ENCODE data around the gene POTEH.
"Not testable (repeated sequence)": the region's sequence is repeated elsewhere in the genome, so short reads cannot be mapped to it uniquely, and the experiment has no call there.

The POTEH gene

GRCh38 chr22:15734411-15734810 is 44.6 kb downstream of the POTEH start:
- DNase-seq (ENCODE audit: low read depth in 2 of 2) = not testable (repeated sequence)

- not testable (repeated sequence) for DNase-seq (ENCODE audit: low read depth in 2 of 2)
These were observed 48.5 kb downstream of the POTEH start for GRCh38 chr22:15738157-15738908.

DNA sequence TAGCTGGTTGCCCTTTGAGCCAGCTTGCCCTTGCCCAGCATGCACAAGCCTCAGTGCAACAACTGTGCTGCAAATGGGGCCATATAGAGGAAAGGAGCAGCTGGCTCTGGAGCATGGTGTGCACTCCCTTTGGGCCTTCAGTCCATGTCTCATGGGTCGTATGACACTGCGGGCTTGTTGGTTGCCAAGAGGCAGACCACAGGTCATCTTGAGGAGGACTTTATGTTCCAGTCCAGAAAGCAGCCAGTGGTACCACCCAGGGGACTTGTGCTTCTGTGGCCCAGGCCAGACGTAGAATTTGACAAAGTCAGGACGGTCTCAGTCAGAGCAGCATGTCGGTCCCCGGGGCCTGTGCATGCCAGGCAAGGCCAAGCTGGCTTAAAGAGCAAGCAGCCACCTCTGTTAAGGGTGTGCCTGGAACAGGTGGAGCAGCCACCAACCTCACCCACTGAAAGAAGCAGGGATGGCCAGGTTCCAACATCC is 49.1 kb downstream of the POTEH start:
- DNase-seq (ENCODE audit: low read depth in 2 of 2) = not testable (repeated sequence)

GRCh38 chr22:15747636-15748323 is 58.0 kb downstream of the POTEH start:
- not testable (repeated sequence) for DNase-seq (ENCODE audit: low read depth in 2 of 2)

DNA sequence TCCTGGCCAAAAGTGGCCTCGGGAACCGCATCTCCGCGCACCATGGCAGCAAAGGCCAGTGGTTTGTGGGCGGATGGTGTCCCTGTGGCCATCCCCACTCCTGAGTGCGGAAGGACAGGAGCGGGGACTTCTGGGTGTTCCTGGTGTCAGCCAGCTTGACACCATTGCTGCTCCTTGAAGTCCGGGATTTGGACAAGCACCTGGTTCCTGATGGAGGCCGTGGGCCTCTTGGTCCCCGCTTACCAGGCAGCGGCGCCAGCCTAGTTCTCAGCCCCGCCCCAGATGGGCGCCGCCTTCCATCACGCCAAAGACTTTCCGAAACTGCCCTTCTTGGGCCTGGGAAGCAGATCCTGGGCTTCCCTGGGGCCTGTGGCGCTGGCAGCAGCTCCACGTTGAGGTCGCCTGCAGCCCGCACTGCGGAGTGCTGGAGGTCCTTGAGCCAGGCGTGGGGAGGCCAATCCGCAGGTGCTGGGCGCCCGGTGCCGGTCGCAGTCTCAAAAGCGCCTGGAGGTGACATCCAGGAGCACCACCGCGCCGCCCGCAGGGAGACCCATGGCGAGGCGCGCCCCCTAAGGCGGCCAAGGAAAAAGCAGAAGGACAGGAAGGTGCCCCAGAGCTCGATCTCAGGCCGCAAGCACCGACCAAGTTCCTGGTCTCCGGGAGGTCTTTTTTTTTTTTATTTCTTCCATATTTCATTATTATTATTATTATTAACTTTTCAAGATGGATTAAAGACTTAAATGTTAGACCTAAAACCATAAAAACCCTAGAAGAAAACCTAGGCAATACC is 59.5 kb downstream of the POTEH start:
- DNase-seq (ENCODE audit: low read depth in 2 of 2) = not testable (repeated sequence)

GRCh38 chr22:15759443-15760097 is 69.7 kb downstream of the POTEH start:
- not testable (repeated sequence) for DNase-seq (ENCODE audit: low read depth in 2 of 2)

- DNase-seq (ENCODE audit: low read depth in 2 of 2) = not testable (repeated sequence)
These were observed 70.7 kb downstream of the POTEH start for GRCh38 chr22:15760388-15761150.

DNA sequence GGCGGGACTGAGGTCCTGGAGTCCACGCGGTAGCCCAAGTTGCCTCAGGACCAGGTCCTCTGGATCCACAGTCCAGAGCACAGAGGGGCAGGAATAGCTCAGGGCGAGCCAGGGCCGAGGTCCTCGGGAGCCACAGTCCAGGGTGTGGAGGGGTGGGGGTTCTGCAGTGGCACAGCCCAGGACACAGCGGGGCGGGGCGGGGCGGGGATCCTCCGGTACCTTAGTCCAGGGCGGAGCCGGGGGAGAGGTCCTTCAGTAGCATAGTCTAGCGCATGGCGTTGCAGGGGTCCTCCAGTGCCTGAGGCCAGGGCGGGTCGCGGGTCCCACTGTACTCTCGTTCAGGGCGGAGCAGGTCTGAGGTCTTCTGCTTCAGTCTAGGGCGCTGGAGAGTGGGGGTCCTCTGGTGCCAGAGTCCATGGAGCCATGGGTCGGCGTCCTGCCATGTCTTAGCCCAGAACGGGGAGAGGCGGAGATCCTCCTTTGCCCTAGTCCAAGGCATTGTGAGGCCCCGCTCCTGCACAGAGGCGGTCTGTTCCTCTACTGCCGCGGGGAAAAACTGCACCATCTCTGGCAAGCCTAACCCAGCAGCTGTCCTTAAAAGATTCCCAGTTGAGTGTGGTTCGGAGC is 71.4 kb downstream of the POTEH start:
- DNase-seq (ENCODE audit: low read depth in 2 of 2) = not testable (repeated sequence)

- not testable (repeated sequence) for DNase-seq (ENCODE audit: low read depth in 2 of 2)
These were observed 73.7 kb downstream of the POTEH start for GRCh38 chr22:15763559-15763958.
